B cell (primary cell): ENCODE measurements around the gene NXNL1.

Experiments
- EZH2 ChIP-seq: IDR thresholded peaks from 2 replicates; pipeline ENCODE4 v1.6.1; 2012; ENCODE audit warnings: borderline replicate concordance, low read depth, mild to moderate bottlenecking, moderate library complexity, low read length; ENCODE audit not compliant: insufficient read depth, poor library complexity, severe bottlenecking
- TF ChIP-seq, protein P1 (sequence below): fragments of 200-600 bp; IDR thresholded peaks from one replicate; pipeline ENCODE4 v1.8.0; 2022; ENCODE audit warnings: antibody characterized with exemption, mild to moderate bottlenecking

GRCh38 chr19:17469481-17470067 lies 8.8 kb upstream of the NXNL1 start:
- TF ChIP-seq, protein P1, sequence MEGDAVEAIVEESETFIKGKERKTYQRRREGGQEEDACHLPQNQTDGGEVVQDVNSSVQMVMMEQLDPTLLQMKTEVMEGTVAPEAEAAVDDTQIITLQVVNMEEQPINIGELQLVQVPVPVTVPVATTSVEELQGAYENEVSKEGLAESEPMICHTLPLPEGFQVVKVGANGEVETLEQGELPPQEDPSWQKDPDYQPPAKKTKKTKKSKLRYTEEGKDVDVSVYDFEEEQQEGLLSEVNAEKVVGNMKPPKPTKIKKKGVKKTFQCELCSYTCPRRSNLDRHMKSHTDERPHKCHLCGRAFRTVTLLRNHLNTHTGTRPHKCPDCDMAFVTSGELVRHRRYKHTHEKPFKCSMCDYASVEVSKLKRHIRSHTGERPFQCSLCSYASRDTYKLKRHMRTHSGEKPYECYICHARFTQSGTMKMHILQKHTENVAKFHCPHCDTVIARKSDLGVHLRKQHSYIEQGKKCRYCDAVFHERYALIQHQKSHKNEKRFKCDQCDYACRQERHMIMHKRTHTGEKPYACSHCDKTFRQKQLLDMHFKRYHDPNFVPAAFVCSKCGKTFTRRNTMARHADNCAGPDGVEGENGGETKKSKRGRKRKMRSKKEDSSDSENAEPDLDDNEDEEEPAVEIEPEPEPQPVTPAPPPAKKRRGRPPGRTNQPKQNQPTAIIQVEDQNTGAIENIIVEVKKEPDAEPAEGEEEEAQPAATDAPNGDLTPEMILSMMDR: no peak
- TF ChIP-seq EZH2: no peak
